Measurements from ENCODE around the gene TAL2.
A peak's percentile ranks its signal among the peaks of the same experiment; 100 is the strongest.

The TAL2 gene

GRCh38 chr9:105662184-105663104 is at the start of gene TAL2:
TAL2 (plus strand) TSS chr9:105662457; CDS start chr9:105662497, 40 bp downstream.
- no peak for DNase-seq

DNA sequence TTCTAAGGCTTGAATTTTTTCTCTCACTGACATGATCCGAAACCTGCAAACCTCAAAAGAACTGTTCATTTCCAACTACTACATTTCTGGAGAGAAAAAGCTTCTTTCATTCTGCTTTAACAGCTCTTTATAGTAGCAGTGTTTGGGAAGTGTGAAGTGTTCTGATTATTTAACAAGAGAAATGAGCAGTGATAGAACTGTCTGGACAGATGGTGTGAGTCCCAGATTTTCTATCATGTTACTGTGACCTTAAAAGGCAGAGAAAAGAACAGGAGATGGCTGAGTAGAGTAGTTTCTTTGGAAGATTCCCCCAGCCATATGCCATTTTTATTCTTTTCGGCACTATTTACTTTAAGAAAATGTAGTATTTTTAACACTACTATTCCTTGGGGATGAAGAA is 41.3 kb upstream of the TAL2 start:
- no peak for DNase-seq

DNA sequence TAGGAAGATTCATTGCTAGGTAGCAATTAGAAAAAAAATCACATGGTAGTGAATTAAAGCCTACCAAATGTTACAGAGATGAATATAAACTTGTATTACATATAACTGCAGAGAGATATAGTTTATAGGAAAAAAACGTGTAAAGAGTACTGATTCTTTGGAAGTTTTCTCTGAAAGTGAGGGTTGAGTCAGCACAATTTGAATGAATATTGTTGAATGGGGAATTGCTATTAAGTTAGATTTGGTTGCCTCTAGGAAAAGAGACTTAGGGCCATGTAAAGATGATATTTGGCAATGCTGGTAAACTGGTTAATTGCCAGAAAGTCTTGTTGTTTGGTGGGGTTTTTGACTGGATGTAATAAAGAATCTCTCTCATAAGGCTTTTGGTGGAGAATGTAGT is 37.2 kb upstream of the TAL2 start:
- no peak for DNase-seq

- no peak for DNase-seq
These were observed 29.4 kb upstream of the TAL2 start for GRCh38 chr9:105632807-105633206.

- no peak for DNase-seq
These were observed 28.8 kb upstream of the TAL2 start for GRCh38 chr9:105633411-105633810.

DNA sequence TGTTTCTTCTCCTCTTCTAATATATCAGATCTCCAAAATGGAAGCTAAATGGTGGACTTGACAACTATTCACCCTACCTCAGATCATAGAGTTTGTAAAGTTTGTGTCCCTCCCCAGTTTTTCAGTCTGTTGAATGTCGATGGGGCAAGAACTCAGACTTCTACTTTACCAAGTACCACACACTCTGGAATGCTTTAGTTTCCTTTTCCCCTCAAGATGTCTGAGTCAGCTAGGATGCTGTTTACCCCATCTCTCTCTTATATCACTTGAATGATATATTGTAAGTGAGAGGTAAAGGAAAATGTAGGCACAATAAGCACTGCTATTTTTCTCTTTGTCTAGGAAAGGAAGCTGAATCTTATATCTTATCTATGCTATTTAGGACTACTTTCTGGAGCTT is 25.9 kb upstream of the TAL2 start:
- DNase-seq = no peak

GRCh38 chr9:105637787-105638395 is 24.4 kb upstream of the TAL2 start:
- DNase-seq = no peak

- DNase-seq = no peak
These were observed 22.3 kb upstream of the TAL2 start for GRCh38 chr9:105639936-105640335.

GRCh38 chr9:105643795-105644194 is 18.5 kb upstream of the TAL2 start:
- no peak for DNase-seq

DNA sequence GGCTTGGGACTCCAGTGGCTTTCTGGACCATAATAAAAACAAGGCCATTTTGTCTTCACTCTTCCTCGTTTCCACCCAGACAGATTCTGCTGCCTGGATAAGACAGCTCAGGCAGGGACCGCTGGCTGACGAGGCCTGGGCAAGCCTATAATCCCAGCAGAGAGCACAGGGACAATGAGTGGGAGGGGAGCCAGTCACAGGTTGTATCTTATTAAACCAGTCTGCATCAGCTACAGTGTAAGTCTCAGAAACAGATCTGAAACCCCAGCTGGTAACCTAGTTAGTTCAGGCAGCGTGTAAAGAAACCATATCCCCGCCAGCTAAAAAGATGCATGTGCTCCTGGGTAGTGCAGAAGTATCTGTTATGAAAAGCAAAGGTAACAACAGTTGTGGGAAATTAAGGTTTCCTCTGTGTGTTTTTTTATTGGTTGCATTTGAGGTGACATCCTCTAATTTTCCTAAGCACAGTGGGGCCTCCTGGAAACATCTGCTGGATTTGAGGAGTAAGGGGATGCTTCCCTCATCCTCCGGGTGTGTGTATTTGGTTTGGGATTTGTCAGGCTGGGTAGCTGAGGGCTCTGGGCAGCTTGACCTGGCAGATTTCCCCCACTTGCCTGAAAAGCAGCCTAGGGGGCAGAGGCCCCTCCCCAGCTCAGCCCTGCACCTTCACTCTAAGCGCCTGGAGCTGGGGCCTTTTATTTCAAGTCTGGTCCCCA is 15.2 kb upstream of the TAL2 start:
- no peak for DNase-seq

DNA sequence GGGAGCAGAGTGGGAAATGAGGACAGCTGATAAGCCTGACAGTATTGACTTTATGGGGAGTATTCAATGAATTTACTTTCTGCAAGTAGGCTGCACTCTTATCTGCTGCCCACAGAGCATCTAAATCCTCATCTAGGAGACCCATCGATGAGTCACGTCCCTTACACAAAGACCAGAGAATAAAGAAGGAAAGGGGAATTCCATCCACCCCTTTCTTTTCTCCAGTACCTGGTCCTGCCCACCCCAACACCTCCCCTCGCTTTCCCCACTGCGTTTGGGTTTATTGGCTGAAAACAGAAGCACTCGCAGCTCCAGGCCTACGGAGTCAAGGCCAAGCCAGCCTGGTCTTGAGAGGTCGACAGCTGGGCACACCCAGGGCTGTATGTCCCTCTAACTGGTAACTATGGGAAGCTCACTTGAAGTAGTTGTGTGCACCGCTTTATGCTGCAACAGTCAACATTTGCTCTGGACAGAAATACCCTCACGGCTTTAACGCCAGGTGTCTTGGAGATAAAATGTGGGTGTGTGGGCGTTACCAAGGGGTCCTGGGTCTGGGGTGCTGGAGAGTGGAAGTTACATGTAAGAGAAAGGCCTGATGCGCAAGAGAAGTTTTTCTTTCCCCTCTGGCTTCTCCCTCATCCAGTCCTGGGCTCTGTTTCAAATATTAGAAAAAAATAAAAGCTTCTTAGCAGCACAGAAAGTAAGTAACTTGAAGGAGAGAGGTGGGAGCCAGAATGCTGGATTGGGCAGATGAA is 14.5 kb upstream of the TAL2 start:
- DNase-seq = no peak

DNA sequence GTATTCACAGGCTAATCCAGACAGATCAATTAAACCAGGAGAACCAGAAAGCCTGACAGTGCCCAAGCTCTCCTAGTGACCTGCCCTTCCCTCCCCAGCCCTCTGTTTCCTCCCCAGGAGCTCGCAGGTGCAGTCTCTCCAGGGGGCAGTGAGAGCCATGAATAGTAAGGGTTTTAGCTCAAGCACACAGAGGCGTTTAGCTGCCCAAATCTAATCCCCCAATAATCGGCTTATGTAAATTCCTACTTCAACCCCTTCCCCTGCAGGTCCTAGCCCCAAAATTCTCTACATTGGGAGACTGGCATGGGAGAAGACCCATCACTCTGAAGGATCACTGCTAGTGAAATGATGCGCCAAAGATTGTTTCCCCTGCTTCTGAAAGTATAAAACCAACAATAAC is 10.5 kb upstream of the TAL2 start:
- DNase-seq = no peak

DNA sequence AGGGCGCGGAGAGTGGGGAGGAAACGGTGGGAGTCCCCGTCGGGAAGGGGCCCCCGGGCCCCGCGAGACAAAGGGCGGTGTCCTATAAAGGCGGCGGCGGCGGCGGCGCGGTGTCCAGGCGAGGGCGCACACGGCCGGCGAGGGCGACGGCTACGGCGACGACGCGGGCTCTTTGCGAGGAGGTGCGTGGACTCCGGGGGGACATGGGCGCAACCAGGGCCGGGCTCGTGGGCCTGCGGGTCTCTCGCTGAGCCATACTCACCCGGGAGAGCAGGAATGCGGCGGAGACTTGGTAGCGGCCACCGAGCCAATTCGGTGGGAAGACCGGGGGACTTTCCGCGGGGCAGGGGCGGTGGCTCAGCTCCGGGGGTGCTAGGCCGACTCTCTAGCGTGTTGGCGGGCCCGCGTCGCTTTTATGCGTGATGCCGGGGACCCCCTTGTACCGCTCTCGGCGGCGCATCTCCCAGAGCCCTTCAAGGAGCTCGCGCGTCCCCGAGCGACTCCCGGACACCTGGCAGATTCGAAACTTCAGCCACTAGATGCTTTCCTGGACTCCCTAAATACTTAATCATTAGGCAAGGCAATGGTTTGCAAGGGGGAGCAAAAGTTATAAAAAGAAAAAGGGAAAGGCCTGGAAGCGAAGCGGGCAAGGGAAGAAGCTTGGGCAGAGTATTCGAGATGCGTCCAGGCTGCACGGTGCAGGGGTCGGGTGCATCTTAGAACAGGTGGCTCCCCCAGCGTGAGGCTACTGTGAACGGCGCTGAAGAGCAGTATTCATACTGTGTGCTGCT is 5.9 kb upstream of the TAL2 start:
- peak; percentile 15 for DNase-seq

GRCh38 chr9:105658351-105658750 is 3.9 kb upstream of the TAL2 start:
- DNase-seq = no peak

- DNase-seq = no peak
These were observed 1.2 kb upstream of the TAL2 start for GRCh38 chr9:105661011-105661410.

DNA sequence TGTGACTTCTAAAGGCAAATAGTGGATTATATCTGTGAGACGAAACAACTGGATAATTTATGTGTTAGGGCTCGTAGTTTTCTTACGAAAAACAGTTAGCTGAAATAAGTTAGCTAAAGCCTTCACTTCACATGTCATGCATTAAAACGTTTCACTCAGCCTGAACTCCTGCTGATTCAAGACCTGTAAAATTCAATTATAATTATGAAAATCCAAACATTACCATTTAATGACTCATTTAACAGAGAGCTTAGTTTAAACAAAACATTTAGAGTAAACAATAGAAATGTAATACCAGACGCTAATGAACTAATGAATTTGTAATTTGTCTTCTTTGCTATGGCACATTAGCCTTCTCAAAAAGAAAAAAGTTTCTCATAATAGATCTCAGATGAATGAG is 1.7 kb downstream of the TAL2 start:
- no peak for DNase-seq

DNA sequence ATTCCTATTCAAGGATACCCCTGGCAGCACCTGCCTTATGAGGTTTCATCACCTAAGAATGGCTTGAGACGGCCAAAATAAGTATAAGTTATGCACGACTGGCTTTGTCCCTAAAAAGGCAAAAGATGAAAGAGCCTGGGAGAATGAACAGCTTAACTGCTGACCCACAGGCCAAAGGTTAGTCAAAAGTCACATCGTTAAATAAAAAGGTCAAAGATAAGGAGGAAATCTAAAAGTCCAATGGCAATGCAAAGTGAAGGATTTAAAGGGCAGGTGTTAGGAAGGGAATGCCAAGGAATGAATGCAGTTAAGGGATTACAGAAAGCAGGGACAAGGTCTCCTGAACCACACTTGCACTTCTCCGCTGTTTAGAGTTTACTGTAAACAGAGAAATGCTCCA is 5.6 kb downstream of the TAL2 start:
- no peak for DNase-seq

- no peak for DNase-seq
These were observed 8.1 kb downstream of the TAL2 start for GRCh38 chr9:105670315-105670714.

- DNase-seq = no peak
These were observed 8.5 kb downstream of the TAL2 start for GRCh38 chr9:105670775-105671174.

DNA sequence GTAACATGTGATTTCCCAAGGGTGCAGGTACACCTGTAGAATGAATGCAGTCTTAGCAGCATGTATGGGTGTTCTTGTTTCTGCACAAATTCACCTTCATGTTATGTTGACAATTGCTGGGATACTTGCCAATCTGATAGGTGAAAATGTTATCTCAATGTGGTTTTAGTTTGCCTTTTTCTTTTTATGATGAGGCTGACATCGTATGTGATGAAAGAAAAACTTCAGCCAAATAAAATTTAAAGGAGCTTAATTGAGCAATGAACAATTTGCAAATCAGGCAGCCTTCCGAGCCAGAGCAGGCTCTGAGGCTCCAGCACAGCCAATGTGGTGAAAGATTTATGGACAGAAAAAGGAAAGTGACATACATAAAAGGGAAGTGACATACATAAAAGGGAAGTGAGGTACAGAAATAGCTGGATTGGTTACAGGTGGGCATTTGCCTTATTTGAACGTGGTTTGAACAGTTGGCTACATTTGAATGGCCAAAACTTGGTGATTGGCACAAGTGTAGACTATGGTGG is 10.5 kb downstream of the TAL2 start:
- DNase-seq = no peak

GRCh38 chr9:105673850-105674387 is 11.7 kb downstream of the TAL2 start:
- DNase-seq = no peak

All from fibroblast of skin of right biceps (primary cell).